Neutrophil (primary cell): ENCODE results near the gene MICU1.

Source experiments
- H3K27ac ChIP-seq: fragments of 200-600 bp; sonication (generic); 2 replicates; pipeline ENCODE4 v1.5.1; 2016; ENCODE audit warnings: mild to moderate bottlenecking, moderate library complexity
- H3K27me3 ChIP-seq: fragments of 200-600 bp; sonication (generic); 2 replicates; pipeline ENCODE4 v1.6.0; 2016; ENCODE audit warnings: mild to moderate bottlenecking
- H3K36me3 ChIP-seq: fragments of 200-600 bp; sonication (generic); 2 replicates; pipeline ENCODE4 v1.5.1; 2017
- H3K4me1 ChIP-seq, 2 experiments: fragments of 200-600 bp in 1 of 2; sonication (generic) in 1 of 2; 1 replicate in 1 of 2; 2 replicates in 1 of 2; pipeline versions ENCODE4 v1.5.1 to v1.6.1; 2013 to 2016; ENCODE audit warnings: low read depth in 1 of 2, low read length in 1 of 2, mild to moderate bottlenecking in 1 of 2, moderate library complexity in 1 of 2; ENCODE audit not compliant: control insufficient read depth in 1 of 2, insufficient read depth in 1 of 2
- H3K4me3 ChIP-seq, 2 experiments: fragments of 200-600 bp in 1 of 2; sonication (generic) in 1 of 2; 1 replicate in 1 of 2; 2 replicates in 1 of 2; pipeline ENCODE4 v1.5.1; 2013 to 2016; ENCODE audit warnings: low read depth in 1 of 2, low read length in 1 of 2, mild to moderate bottlenecking in 1 of 2, moderate library complexity in 1 of 2
- H3K9me3 ChIP-seq: fragments of 200-600 bp; sonication (generic); 2 replicates; pipeline ENCODE4 v1.5.1; 2016
- TF ChIP-seq, protein P1 (sequence below): fragments of 200-600 bp; sonication (generic); IDR thresholded peaks from 2 replicates; pipeline ENCODE4 v1.5.1; 2016; ENCODE audit warnings: antibody characterized with exemption

Gene MICU1

GRCh38 chr10:72421885-72422540 lies 203.9 kb downstream of the MICU1 start:
- TF ChIP-seq, protein P1, sequence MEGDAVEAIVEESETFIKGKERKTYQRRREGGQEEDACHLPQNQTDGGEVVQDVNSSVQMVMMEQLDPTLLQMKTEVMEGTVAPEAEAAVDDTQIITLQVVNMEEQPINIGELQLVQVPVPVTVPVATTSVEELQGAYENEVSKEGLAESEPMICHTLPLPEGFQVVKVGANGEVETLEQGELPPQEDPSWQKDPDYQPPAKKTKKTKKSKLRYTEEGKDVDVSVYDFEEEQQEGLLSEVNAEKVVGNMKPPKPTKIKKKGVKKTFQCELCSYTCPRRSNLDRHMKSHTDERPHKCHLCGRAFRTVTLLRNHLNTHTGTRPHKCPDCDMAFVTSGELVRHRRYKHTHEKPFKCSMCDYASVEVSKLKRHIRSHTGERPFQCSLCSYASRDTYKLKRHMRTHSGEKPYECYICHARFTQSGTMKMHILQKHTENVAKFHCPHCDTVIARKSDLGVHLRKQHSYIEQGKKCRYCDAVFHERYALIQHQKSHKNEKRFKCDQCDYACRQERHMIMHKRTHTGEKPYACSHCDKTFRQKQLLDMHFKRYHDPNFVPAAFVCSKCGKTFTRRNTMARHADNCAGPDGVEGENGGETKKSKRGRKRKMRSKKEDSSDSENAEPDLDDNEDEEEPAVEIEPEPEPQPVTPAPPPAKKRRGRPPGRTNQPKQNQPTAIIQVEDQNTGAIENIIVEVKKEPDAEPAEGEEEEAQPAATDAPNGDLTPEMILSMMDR, result no peak
- Histone ChIP-seq H3K9me3 (no peaks in the 10 kb centered on the region), H3K4me3 (no peak overlapping the region), H3K27ac (no peak overlapping the region), H3K4me1 (no peaks in the 10 kb centered on the region), H3K36me3 (peaks cover 38% of the 10 kb centered on the region), H3K27me3 (no peaks in the 10 kb centered on the region)

- H3K9me3 ChIP-seq, result no peaks in the 10 kb centered on the region
- H3K27ac ChIP-seq, result peak overlapping the region; percentile 9
- H3K4me3 ChIP-seq, result no peak overlapping the region
- H3K36me3 ChIP-seq, result peaks cover 38% of the 10 kb centered on the region
- H3K27me3 ChIP-seq, result no peaks in the 10 kb centered on the region
- no peaks in the 10 kb centered on the region for H3K4me1 ChIP-seq
- TF ChIP-seq, protein P1, result no peak
Measured at GRCh38 chr10:72419241-72419640, 206.6 kb downstream of the MICU1 start.

- no peaks in the 10 kb centered on the region for H3K27me3 ChIP-seq
- peaks cover 38% of the 10 kb centered on the region for H3K36me3 ChIP-seq
- no peaks in the 10 kb centered on the region for H3K9me3 ChIP-seq
- no peak overlapping the region for H3K4me3 ChIP-seq
- no peak overlapping the region for H3K27ac ChIP-seq
- no peaks in the 10 kb centered on the region for H3K4me1 ChIP-seq
- TF ChIP-seq, protein P1, result no peak
Measured at GRCh38 chr10:72418679-72419078, 207.2 kb downstream of the MICU1 start.

DNA sequence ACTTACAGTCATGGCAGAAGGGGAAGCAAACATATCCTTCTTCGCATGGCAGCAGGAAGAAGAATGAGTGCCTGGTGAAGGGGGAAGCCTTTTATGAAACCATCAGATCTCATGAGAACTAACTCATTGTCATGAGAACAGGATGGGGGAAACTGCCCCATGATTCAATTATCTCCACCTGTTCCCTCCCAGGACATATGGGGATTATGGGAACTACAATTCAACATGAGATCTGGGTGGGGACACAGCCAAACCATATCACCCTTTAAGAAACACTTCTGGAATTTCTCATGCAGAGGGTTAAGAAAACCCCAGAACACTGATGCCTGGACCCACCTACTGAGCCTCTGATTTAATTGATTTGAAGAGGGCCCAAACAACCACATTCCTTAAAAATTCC lies 207.9 kb downstream of the MICU1 start:
- Histone ChIP-seq H3K27ac (no peak overlapping the region), H3K4me1 (no peaks in the 10 kb centered on the region), H3K27me3 (no peaks in the 10 kb centered on the region), H3K36me3 (peaks cover 33% of the 10 kb centered on the region), H3K4me3 (no peak overlapping the region), H3K9me3 (no peaks in the 10 kb centered on the region)
- TF ChIP-seq, protein P1, result no peak

- H3K4me1 ChIP-seq, result no peaks in the 10 kb centered on the region
- H3K4me3 ChIP-seq, result no peak overlapping the region
- no peaks in the 10 kb centered on the region for H3K27me3 ChIP-seq
- no peaks in the 10 kb centered on the region for H3K9me3 ChIP-seq
- peaks cover 21% of the 10 kb centered on the region for H3K36me3 ChIP-seq
- no peak overlapping the region for H3K27ac ChIP-seq
- TF ChIP-seq, protein P1, result no peak
Measured at GRCh38 chr10:72416661-72417060, 209.2 kb downstream of the MICU1 start.
